Subcutaneous preadipocyte (primary cell): ENCODE data around the gene S100A4. TPM values are rescaled to one million over a fixed set of nuclear protein-coding genes. Genes with fewer than 3 reads are reported as not detected.

Experiments used
- total RNA-seq: library from RNA; depleted of rRNA; stranded (reverse); fragments of >200 nt; gene quantifications from 2 replicates; pipeline ENCODE4 v1.2.3, GENCODE V29; 2012

The S100A4 gene
- total RNA-seq = 432 and 695 TPM in 2 replicates

DNA sequence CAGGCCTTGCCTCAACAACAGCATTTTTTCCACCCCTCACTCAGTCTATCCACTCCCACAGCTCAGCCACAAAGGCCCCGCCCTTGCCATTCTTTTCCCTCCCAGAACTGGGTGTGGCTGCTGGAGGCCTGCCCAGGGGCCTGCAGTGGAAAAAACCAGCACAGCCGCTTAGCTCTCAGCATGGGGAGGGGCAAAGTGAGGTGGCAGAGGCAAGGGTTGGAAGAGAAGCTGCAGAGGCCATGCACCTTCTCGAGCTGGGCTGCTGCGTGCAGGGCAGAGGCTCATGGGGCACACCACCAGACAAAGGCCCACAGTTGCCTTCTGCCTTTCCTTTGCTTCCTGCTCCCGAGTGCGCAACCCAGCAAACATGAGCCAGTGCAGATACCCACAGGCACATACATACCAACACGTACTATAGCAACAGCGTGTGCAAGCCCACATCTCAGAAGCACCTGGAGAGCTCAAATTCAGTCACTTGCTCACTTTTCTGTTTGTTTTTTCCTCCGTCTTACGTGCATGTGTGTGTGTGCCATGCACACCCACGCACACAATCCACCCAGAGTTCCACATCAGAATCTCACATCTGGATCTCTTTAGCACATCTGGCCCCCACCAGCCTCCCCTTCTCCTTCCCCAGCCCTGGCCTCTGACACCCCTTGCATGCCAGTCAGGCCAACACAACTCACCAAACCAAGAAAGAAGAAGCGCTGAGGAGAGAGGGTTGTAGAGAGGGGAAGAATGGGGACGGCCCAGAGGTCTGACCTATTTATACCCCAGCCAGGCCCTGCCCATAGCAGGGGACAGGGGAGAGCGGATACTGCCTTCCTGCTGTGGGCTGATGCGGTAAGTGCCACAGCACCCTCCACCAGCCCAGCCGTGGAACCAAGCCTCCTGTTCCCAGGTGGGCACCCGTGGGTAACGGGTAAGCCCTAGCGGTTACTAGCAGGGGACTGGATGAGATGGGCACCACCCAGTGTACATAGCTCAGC is at the start of gene S100A4:
Gene S100A4, minus strand, starts transcription at position 740 of the 989 bp plus-strand sequence. CDS start 1,012 bp downstream, outside the sequence.

DNA sequence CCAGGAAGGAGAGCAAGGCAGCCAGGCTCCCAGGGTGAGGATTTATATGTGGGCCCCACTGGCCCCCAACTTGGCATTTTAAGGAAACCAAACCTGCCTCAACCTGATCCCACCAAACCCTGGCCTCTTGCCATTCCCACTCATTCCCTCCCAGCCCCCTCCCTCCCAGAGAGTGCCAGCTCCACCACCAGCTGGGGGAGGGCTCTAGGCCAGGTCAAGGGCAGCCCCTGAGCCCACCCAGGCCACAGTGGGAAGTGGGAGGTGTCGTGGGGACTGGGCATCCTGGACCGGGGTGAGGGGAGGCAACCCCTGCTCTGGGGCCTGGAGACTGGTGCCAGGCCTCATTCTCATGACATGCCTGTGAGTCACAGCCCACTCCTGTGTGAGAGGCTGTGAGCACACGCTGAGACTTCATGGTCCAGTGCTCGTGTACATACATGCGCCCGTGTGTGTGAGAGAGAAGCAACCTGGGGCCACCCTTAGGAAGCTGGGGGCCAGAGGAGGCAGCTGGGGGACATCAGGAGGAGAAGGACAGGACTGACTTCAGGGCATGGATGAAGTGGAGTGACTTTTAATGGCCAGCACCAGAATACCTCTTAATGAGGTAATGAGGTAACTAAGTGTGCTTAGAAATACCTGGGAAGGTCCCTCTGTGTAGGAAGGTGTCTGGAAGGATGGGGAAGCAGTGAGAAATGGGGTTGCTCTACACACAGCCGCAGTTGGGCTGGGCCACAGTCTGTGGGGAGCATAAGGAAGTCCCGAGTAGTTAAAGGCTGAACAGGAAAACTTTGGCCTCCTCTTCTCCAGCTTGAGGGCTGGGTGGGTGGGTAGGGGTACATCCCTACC is 20.1 kb upstream of the S100A4 start, which contains the start of gene S100A2:
Gene S100A2, minus strand, starts transcription at position 316 of the 846 bp plus-strand sequence. CDS start 1,967 bp downstream, outside the sequence.

DNA sequence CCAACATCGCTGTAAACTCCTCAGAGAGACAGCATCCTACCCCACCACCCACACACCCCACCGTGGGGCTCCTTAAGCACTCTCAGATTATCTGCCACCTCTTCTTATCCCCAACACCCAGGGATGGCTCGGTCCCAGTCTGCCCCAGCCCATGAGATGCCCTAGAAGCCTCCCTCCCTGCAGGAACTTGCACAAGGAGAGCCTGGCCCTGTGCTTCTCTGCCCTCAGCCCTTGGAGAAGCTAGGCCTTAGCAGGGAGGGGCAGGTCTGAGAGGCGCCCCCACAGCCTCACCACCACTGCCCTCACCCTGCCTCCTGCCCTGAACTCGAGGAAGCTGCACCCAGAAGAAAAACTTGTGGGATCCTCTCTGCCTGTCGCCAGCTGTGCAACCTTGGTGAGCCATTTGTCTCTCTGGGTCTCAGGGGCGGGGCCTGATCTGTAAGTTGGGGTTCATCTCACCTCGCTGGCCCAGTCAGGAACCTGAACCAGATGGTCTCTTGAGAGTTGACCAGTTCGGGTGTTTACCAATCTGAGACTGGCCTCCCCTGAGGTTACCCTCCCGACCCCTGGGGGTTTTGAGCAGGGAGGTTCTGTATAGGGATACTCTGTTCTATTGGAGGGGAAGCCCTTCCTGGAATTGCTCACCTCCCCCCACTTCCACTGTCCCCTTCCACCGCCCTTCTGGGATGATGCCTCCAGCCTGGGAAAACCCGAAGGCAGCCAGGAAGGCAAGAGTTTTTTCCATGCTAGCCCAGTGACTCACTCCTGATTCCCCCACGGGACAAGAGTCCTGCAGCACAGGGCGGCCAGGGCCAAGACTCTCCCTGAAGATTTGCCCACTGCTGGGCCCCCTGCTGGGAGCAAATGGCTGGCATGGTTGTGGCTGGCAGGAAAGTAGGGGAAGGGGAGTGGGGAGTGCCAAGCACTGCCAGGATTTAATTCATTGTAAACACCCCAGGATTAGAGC is 3.4 kb upstream of the S100A4 start, which contains the start of gene S100A3:
Gene S100A3, minus strand, starts transcription at position 537 of the 967 bp plus-strand sequence. CDS start 773 bp downstream, outside the sequence.

DNA sequence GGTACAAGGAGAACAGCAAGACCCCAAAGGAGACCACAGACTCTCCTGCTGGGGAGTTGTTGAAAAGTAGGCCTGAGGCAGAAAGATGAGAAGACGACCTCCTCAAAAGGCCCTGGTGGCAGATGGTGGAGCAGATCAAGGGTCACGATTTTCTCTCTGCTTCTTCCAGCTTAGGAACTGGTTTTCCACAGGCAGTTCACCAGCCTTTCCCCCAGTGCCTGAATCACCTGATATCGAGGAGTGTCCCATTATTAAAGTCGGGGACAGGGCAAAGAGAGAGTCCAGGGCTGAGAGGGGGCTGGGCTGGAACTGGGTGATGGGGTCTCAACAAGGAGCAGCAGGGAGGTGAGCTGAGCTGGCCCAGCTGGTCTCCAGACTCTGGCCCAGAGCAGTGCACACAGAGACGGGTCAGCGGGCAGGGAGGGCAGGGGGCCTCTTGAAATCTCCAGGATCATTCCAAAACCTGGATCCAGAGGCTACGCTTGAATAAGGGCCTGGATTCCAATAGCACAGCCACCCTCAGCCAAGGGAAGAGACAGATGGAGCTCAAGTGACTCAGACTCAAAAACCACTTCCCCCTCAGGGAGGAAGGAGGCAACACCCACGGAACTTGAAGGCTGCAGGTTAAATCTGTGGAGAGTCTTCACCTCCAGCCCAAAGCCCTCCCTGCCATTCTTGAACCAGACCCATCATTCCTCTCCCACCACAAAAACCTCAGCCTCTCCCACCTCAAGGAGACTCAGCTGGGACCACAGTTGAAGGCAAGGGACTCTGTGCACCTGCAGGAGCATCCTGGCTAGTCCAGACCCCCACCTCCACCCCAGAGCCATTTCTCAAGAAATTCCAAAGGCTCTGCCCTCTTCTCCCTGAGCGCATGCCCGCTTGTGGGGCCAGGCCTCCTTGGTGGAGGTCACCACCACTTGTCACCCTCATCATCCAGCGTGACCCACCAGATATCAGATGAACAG is 4.9 kb downstream of the S100A4 start, which contains the start of gene S100A5:
Gene S100A5, minus strand, starts transcription at position 541 of the 968 bp plus-strand sequence. CDS start 743 bp downstream, outside the sequence.

DNA sequence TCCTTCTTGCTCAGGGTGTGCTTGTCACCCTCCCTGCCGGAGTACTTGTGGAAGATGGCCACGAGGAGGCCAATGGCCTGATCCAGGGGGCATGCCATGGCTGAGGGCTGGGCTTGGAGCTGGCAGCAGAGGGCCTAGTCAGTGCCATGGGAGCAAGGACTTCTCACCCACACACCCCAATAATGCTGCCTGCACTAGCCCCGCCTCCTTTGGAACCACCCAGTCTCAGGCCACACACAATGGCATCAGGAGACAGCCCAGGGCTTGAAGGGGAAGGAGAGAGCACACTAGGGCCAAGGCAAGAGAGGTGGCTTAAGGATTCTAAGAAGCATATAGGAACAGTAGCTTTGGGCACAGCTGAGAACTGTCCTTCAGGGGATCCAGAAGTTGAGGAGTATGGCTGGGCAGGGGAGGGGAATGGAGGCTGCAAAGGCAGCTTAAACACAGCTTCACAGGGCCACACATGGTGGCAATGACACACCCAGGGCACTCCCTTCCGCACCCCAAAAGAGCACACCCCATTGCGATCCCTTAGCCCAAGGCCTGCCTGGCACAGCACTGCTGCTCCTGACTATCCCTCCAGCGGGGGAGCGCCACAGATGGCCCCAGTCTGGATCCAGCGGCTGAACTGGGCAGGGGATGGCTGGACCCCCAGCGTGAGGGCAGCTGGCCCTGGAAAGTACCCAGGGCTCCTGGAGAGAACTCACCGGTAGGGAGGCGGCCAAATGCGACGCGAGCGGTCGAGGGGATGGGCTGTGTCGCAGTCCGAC is 10.2 kb downstream of the S100A4 start, which contains the start of gene S100A6:
Gene S100A6, minus strand, starts transcription at position 750 of the 770 bp plus-strand sequence. Its CDS starts 652 bp downstream, at position 98.

Other genes starting within 250 kb of the S100A4 start
- not detected in 2 replicates for gene PGLYRP3, start 232.9 kb downstream of the S100A4 start, total RNA-seq
- gene PGLYRP4, start 197.0 kb downstream of the S100A4 start, total RNA-seq = not detected in 2 replicates
- not detected in 2 replicates for gene S100A9, start 188.0 kb downstream of the S100A4 start, total RNA-seq
- gene S100A12, start 170.2 kb downstream of the S100A4 start, total RNA-seq = not detected in 2 replicates
- not detected in 2 replicates for gene S100A8, start 154.7 kb downstream of the S100A4 start, total RNA-seq
- gene S100A7A, start 129.3 kb downstream of the S100A4 start, total RNA-seq = not detected in 2 replicates
- not detected in 2 replicates for gene S100A7, start 85.2 kb downstream of the S100A4 start, total RNA-seq
- 1,114 and 1,653 TPM in 2 replicates for gene S100A6, start 9.8 kb downstream of the S100A4 start, total RNA-seq
- 0.37 and 0.39 TPM in 2 replicates for gene S100A5, start 4.9 kb downstream of the S100A4 start, total RNA-seq
- gene S100A3, start 3.5 kb upstream of the S100A4 start, total RNA-seq = 18.6 and 22.0 TPM in 2 replicates
- gene S100A2, start 20.0 kb upstream of the S100A4 start, total RNA-seq = 1.5 and 1.6 TPM in 2 replicates
- 537 and 634 TPM in 2 replicates for gene S100A16, start 67.3 kb upstream of the S100A4 start, total RNA-seq
- gene S100A14, start 70.5 kb upstream of the S100A4 start, total RNA-seq = 0.39 and 0.73 TPM in 2 replicates
- gene S100A13, start 81.7 kb upstream of the S100A4 start, total RNA-seq = 75.7 and 148 TPM in 2 replicates
- not detected in 2 replicates for gene S100A1, start 82.6 kb upstream of the S100A4 start, total RNA-seq
- gene CHTOP, start 88.3 kb upstream of the S100A4 start, total RNA-seq = 33.1 and 46.3 TPM in 2 replicates
- 45.6 and 50.6 TPM in 2 replicates for gene SNAPIN, start 112.9 kb upstream of the S100A4 start, total RNA-seq
- gene ILF2, start 125.2 kb upstream of the S100A4 start, total RNA-seq = 162 and 184 TPM in 2 replicates
- 6.2 and 6.3 TPM in 2 replicates for gene NPR1, start 132.9 kb upstream of the S100A4 start, total RNA-seq
- gene INTS3, start 182.2 kb upstream of the S100A4 start, total RNA-seq = 40.4 and 53.8 TPM in 2 replicates
- 14.3 and 19.4 TPM in 2 replicates for gene SLC27A3, start 229.6 kb upstream of the S100A4 start, total RNA-seq